Dermis microvascular lymphatic vessel endothelial cell (primary cell): ENCODE data around the gene S100A8. TPM values are rescaled to one million over a fixed set of nuclear protein-coding genes. Genes with fewer than 3 reads are reported as not detected.

Experiments
- DNase-seq, 2 donors: peaks; one replicate each; pipeline versions ENCODE4 v3.0.0 to v3.0.0-alpha.2; 2010; ENCODE audit warnings: low read depth in 2 of 2
- total RNA-seq: library from RNA; depleted of rRNA; stranded (reverse); fragments of >200 nt; gene quantifications from 2 replicates; pipeline ENCODE4 v1.2.1, GENCODE V29; 2014

Gene S100A8
- total RNA-seq, 1 donor from 2014 or later, result not detected

- no peak for DNase-seq
Measured at GRCh38 chr1:153392822-153393221, 1.9 kb upstream of the S100A8 start.

GRCh38 chr1:153392258-153392657, 1.4 kb upstream of the S100A8 start:
- DNase-seq, result no peak

GRCh38 chr1:153389973-153390879, 647 bp downstream of the S100A8 start:
- no peak for DNase-seq

GRCh38 chr1:153389401-153389800, 1.5 kb downstream of the S100A8 start:
- no peak for DNase-seq

GRCh38 chr1:153387785-153388184, 3.1 kb downstream of the S100A8 start:
- DNase-seq, result no peak

GRCh38 chr1:153387001-153387400, 3.9 kb downstream of the S100A8 start:
- no peak for DNase-seq

- no peak for DNase-seq
Measured at GRCh38 chr1:153386500-153386901, 4.4 kb downstream of the S100A8 start.

GRCh38 chr1:153384958-153385580, 5.8 kb downstream of the S100A8 start:
- DNase-seq, result no peak

GRCh38 chr1:153380711-153381110, 10.2 kb downstream of the S100A8 start:
- DNase-seq, result no peak

GRCh38 chr1:153379591-153379990, 11.3 kb downstream of the S100A8 start:
- DNase-seq, result no peak

GRCh38 chr1:153375511-153375910, 15.4 kb downstream of the S100A8 start, which contains the start of gene S100A12:
S100A12 (minus strand) TSS chr1:153375621; CDS start chr1:153374592, 1,029 bp downstream.
- DNase-seq, result no peak

GRCh38 chr1:153374071-153374470, 16.8 kb downstream of the S100A8 start:
- DNase-seq, result no peak

- no peak for DNase-seq
Measured at GRCh38 chr1:153372571-153372970, 18.3 kb downstream of the S100A8 start.

GRCh38 chr1:153371231-153371630, 19.6 kb downstream of the S100A8 start:
- no peak for DNase-seq

GRCh38 chr1:153370146-153370545, 20.7 kb downstream of the S100A8 start:
- no peak for DNase-seq

GRCh38 chr1:153368495-153368894, 22.4 kb downstream of the S100A8 start:
- DNase-seq, result no peak

- no peak for DNase-seq
Measured at GRCh38 chr1:153367090-153367489, 23.8 kb downstream of the S100A8 start.

- DNase-seq, result no peak
Measured at GRCh38 chr1:153366261-153366660, 24.6 kb downstream of the S100A8 start.

GRCh38 chr1:153365696-153366095, 25.2 kb downstream of the S100A8 start:
- no peak for DNase-seq

GRCh38 chr1:153364766-153365666, 25.9 kb downstream of the S100A8 start:
- DNase-seq, result no peak

- DNase-seq, result no peak
Measured at GRCh38 chr1:153364156-153364555, 26.7 kb downstream of the S100A8 start.

- DNase-seq, result no peak
Measured at GRCh38 chr1:153363641-153364040, 27.2 kb downstream of the S100A8 start.
